H1 (cell line): ENCODE results near the gene APOL6. TPM values are rescaled to one million over a fixed set of nuclear protein-coding genes. Genes with fewer than 3 reads are reported as not detected.

ENCODE experiments used
- CTCF ChIA-PET: fragments of 300-600 bp; sonication (Branson Sonifier 250); formaldehyde crosslinking; loops from one replicate; lab custom pipeline; 2021; ENCODE audit not compliant: partially characterized antibody; lab: Charles Lee
- POLR2A ChIA-PET: fragments of 300-600 bp; sonication (Branson Sonifier 250); formaldehyde crosslinking; loops from one replicate; lab custom pipeline; 2021; ENCODE audit warnings: inconsistent platforms; ENCODE audit not compliant: partially characterized antibody; lab: Charles Lee
- DNase-seq, 2 experiments: peaks; one replicate each; pipeline versions ENCODE4 v3.0.0 to v3.0.0-alpha.2; 2010 to 2022; ENCODE audit warnings: low spot score in 2 of 2, low read depth in 1 of 2, mixed read lengths in 1 of 2
- FAIRE-seq: peaks from 2 replicates; lab custom pipeline; 2011; peaks lifted over from hg19 to GRCh38; lab: Jason Lieb, UNC
- H2AFZ ChIP-seq: 2 replicates; pipeline ENCODE4 v1.8.1; 2012; ENCODE audit warnings: low read length, inconsistent platforms
- H2AK5ac ChIP-seq: 2 replicates; pipeline ENCODE4 v1.6.1; 2013; ENCODE audit warnings: low read depth, low read length
- H2BK120ac ChIP-seq: replicated peaks from 2 replicates; pipeline ENCODE3; 2013; ENCODE audit warnings: low read depth, low read length, inconsistent platforms
- H2BK12ac ChIP-seq: 2 replicates; pipeline ENCODE4 v1.6.1; 2013; ENCODE audit warnings: low read depth, low read length
- H2BK15ac ChIP-seq: 2 replicates; pipeline ENCODE4 v1.6.1; 2013; ENCODE audit warnings: low read length
- H2BK20ac ChIP-seq: 2 replicates; pipeline ENCODE4 v1.6.1; 2013; ENCODE audit warnings: low read length
- H2BK5ac ChIP-seq: 2 replicates; pipeline ENCODE4 v1.6.1; 2013; ENCODE audit warnings: low read depth, low read length
- H3K14ac ChIP-seq: 2 replicates; pipeline ENCODE4 v1.6.1; 2013; ENCODE audit warnings: inconsistent platforms; ENCODE audit not compliant: insufficient read length
- H3K18ac ChIP-seq: 2 replicates; pipeline ENCODE4 v1.6.1; 2013; ENCODE audit warnings: low read length; ENCODE audit errors: extremely low read depth
- H3K23ac ChIP-seq: 2 replicates; pipeline ENCODE4 v1.6.1; 2013; ENCODE audit warnings: inconsistent platforms; ENCODE audit not compliant: insufficient read length
- H3K23me2 ChIP-seq: 2 replicates; pipeline ENCODE4 v1.6.1; 2013; ENCODE audit warnings: low read depth, low read length
- H3K27ac ChIP-seq: 2 replicates; pipeline ENCODE4 v1.6.1; 2011; ENCODE audit warnings: low read depth, low read length, inconsistent platforms
- H3K27me3 ChIP-seq, 4 experiments: replicated peaks in 1 of 4; 1 replicate in 1 of 4; 2 replicates in 3 of 4; pipeline versions ENCODE4 v1.6.1 to v1.8.1; 2011 to 2013; ENCODE audit warnings: low read length in 3 of 4, mild to moderate bottlenecking in 3 of 4, inconsistent platforms in 2 of 4, mixed read lengths in 2 of 4, moderate library complexity in 1 of 4; ENCODE audit not compliant: control insufficient read depth in 3 of 4, insufficient read depth in 3 of 4; ENCODE audit errors: extremely low read depth in 1 of 4
- H3K36me3 ChIP-seq, 4 experiments: 2 replicates each; pipeline versions ENCODE4 v1.6.1 to v1.8.1; 2011 to 2013; ENCODE audit warnings: mild to moderate bottlenecking in 4 of 4, low read length in 3 of 4, moderate library complexity in 2 of 4, control low read depth in 1 of 4, inconsistent platforms in 1 of 4; ENCODE audit not compliant: insufficient read depth in 4 of 4, control insufficient read depth in 2 of 4
- H3K4ac ChIP-seq: replicated peaks from 2 replicates; pipeline ENCODE3; 2013; ENCODE audit warnings: low read length, low read depth, mixed read lengths, inconsistent platforms; ENCODE audit not compliant: insufficient read length
- H3K4me1 ChIP-seq, 4 experiments: replicated peaks in 1 of 4; 1 replicate in 1 of 4; 2 replicates in 3 of 4; pipeline versions ENCODE4 v1.6.1 to v1.8.1; 2011 to 2013; ENCODE audit warnings: low read length in 3 of 4, inconsistent platforms in 2 of 4, mixed read lengths in 1 of 4; ENCODE audit not compliant: insufficient read depth in 4 of 4, control insufficient read depth in 3 of 4
- H3K4me2 ChIP-seq, 2 experiments: 2 replicates each; pipeline versions ENCODE4 v1.6.1 to v1.8.1; 2011 to 2013; ENCODE audit warnings: low read depth in 2 of 2, low read length in 2 of 2, control low read depth in 1 of 2, inconsistent platforms in 1 of 2, mild to moderate bottlenecking in 1 of 2; ENCODE audit not compliant: insufficient read depth in 1 of 2
- H3K4me3 ChIP-seq, 4 experiments: fragments of 200-600, 300-600 bp in 1 of 4; sonication (generic), shearing (Covaris generic), sonication (Bioruptor Twin) in 1 of 4; 2 replicates each; pipeline versions ENCODE4 v1.5.1 to v1.8.1; 2011 to 2016; ENCODE audit warnings: low read length in 4 of 4, low read depth in 3 of 4, control low read depth in 2 of 4, inconsistent platforms in 2 of 4, mild to moderate bottlenecking in 2 of 4, mixed read lengths in 1 of 4, moderate library complexity in 1 of 4; ENCODE audit not compliant: insufficient read depth in 2 of 4; ENCODE audit errors: extremely low read depth in 1 of 4
- H3K56ac ChIP-seq: replicated peaks from 2 replicates; pipeline ENCODE3; 2013; ENCODE audit warnings: low read depth, mild to moderate bottlenecking, mixed read lengths, low read length, inconsistent platforms; ENCODE audit not compliant: insufficient read length
- H3K79me1 ChIP-seq: 2 replicates; pipeline ENCODE4 v1.6.1; 2013; ENCODE audit warnings: low read depth, low read length, control low read depth
- H3K79me2 ChIP-seq, 2 experiments: 2 replicates each; pipeline versions ENCODE4 v1.6.1 to v1.8.1; 2012 to 2013; ENCODE audit warnings: low read length in 2 of 2, mild to moderate bottlenecking in 2 of 2, inconsistent platforms in 1 of 2; ENCODE audit not compliant: insufficient read depth in 2 of 2, control insufficient read depth in 1 of 2
- H3K9ac ChIP-seq, 4 experiments: replicated peaks in 1 of 4; 1 replicate in 1 of 4; 2 replicates in 3 of 4; pipeline versions ENCODE4 v1.6.1 to v1.8.1; 2011 to 2013; ENCODE audit warnings: low read depth in 3 of 4, low read length in 3 of 4, control low read depth in 2 of 4, mild to moderate bottlenecking in 2 of 4, moderate library complexity in 2 of 4, inconsistent platforms in 1 of 4; ENCODE audit errors: extremely low read depth in 1 of 4
- H3K9me3 ChIP-seq, 2 experiments: 2 replicates each; pipeline versions ENCODE4 v1.6.1 to v1.8.1; 2012 to 2013; ENCODE audit warnings: mild to moderate bottlenecking in 2 of 2, moderate library complexity in 2 of 2, control low read depth in 1 of 2, inconsistent platforms in 1 of 2, low read depth in 1 of 2, low read length in 1 of 2, mixed read lengths in 1 of 2; ENCODE audit not compliant: insufficient read depth in 2 of 2
- H4K20me1 ChIP-seq, 2 experiments: replicated peaks in 1 of 2; 2 replicates each; pipeline versions ENCODE3 to v1.8.1; 2011 to 2013; ENCODE audit warnings: inconsistent platforms in 2 of 2, low read length in 2 of 2, mild to moderate bottlenecking in 1 of 2; ENCODE audit not compliant: insufficient read depth in 2 of 2, control insufficient read depth in 1 of 2
- H4K5ac ChIP-seq: 2 replicates; pipeline ENCODE4 v1.6.1; 2013; ENCODE audit warnings: low read length, low read depth, mixed read lengths, inconsistent platforms; ENCODE audit not compliant: insufficient read length
- H4K8ac ChIP-seq: 2 replicates; pipeline ENCODE4 v1.8.0; 2013; ENCODE audit warnings: mild to moderate bottlenecking, moderate library complexity, low read length, inconsistent platforms; ENCODE audit not compliant: insufficient read depth; ENCODE audit errors: extremely low read depth
- H4K91ac ChIP-seq: replicated peaks from 2 replicates; pipeline ENCODE3; 2013; ENCODE audit warnings: low read length, mixed read lengths, inconsistent platforms; ENCODE audit not compliant: insufficient read length
- CTBP2 ChIP-seq: IDR thresholded peaks from 2 replicates; pipeline ENCODE4 v1.7.0; 2011; ENCODE audit warnings: borderline replicate concordance, mild to moderate bottlenecking, moderate library complexity, mixed read lengths, low read length; ENCODE audit not compliant: insufficient read depth, insufficient read length
- EP300 ChIP-seq, 2 experiments: IDR thresholded peaks; 1 replicate in 1 of 2; 2 replicates in 1 of 2; pipeline ENCODE4 v1.6.1; 2011 to 2012; ENCODE audit warnings: low read depth in 2 of 2, low read length in 2 of 2, mild to moderate bottlenecking in 2 of 2, borderline replicate concordance in 1 of 2, inconsistent platforms in 1 of 2, moderate library complexity in 1 of 2
- GTF2F1 ChIP-seq: IDR thresholded peaks from 2 replicates; pipeline ENCODE4 v1.6.1; 2012; ENCODE audit warnings: low read depth, low read length, improper control_type of control experiment, borderline replicate concordance
- HDAC6 ChIP-seq: IDR thresholded peaks from one replicate; pipeline ENCODE4 v1.7.1; 2012; ENCODE audit warnings: low read depth, mild to moderate bottlenecking, inconsistent platforms, low read length, moderate library complexity
- JUN ChIP-seq: IDR thresholded peaks from 2 replicates; pipeline ENCODE4 v1.6.1; 2011; ENCODE audit warnings: low read depth, mild to moderate bottlenecking, improper control_type of control experiment, low read length
- RFX5 ChIP-seq: IDR thresholded peaks from 2 replicates; pipeline ENCODE4 v1.6.1; 2011; ENCODE audit warnings: low read depth, low read length, improper control_type of control experiment, borderline replicate concordance
- RXRA ChIP-seq: IDR thresholded peaks from 2 replicates; pipeline ENCODE4 v1.6.1; 2011; ENCODE audit warnings: low read depth, mild to moderate bottlenecking, low read length, moderate library complexity; ENCODE audit not compliant: insufficient read depth
- SAP30 ChIP-seq: fragments of 300-600 bp; sonication (generic); IDR thresholded peaks from 2 replicates; pipeline ENCODE4 v1.7.1; 2012; ENCODE audit warnings: low read length, moderate library complexity, mild to moderate bottlenecking, inconsistent platforms; ENCODE audit not compliant: insufficient read depth, insufficient replicate concordance
- SIRT6 ChIP-seq: IDR thresholded peaks from one replicate; pipeline ENCODE4 v1.7.1; 2012; ENCODE audit warnings: low read length, inconsistent platforms
- WGBS, 2 experiments: shearing (Covaris generic) in 1 of 2; methylation state at CpG; one replicate each; pipeline versions ENCODE4 v1.1.6 to v1.1.7; 2013 to 2015; ENCODE audit warnings: low lambda C conversion rate in 2 of 2, mixed read lengths in 2 of 2, inconsistent platforms in 1 of 2, low coverage in 1 of 2, missing lambda C conversion rate in 1 of 2; ENCODE audit not compliant: insufficient replicate concordance in 2 of 2, insufficient coverage in 1 of 2, insufficient read length in 1 of 2; ENCODE audit errors: extremely low coverage in 1 of 2, missing lambda C conversion rate in 1 of 2; 5-methylcytosine and 5-hydroxymethylcytosine counted together
- polyA plus RNA-seq, 7 experiments: library from polyadenylated mRNA; depleted of rRNA in 3 of 7; stranded (reverse) in 5 of 7; unstranded in 2 of 7; fragments of >200 nt in 5 of 7; fragments of 200-250 nt in 2 of 7; gene quantifications; 1 replicate in 5 of 7; 2 replicates in 1 of 7; 4 replicates in 1 of 7; pipeline versions ENCODE4 v1.2.1 to v1.2.3, GENCODE V29; 2011 to 2013; ENCODE audit warnings: missing spikeins in 2 of 7, mixed read lengths in 2 of 7
- total RNA-seq: library from RNA; stranded (reverse); fragmentation: NEBNext Ultra II Directional; extraction: Animal tissue kit (Norgen Biotek cat#: 25700); gene quantifications from 2 replicates; pipeline ENCODE4 v1.2.1, GENCODE V29; 2021

APOL6 gene
- total and polyA plus RNA-seq, 2 of the 8 experiments (the other 6 are each of a cell fraction or from before 2014, with no cell fraction given): 0.06 to 0.13 TPM

- no peaks in the 10 kb centered on the region; a peak in 1 of 8 replicates for H3K36me3 ChIP-seq
- no peak overlapping the region for H3K23ac ChIP-seq
- FAIRE-seq: no peak
- peaks cover 0 to 3% of the 10 kb centered on the region in 2 experiments for H4K20me1 ChIP-seq
- TF ChIP-seq GTF2F1 (no peak), RXRA (no peak), HDAC6 (no peak), CTBP2 (no peak), JUN (no peak), SAP30 (no peak), EP300 (IDR thresholded peaks at IDR 0.05; ENCODE audit: borderline replicate concordance in 1 of 2, low read depth in 2 of 2, low read length in 2 of 2) (no peak), RFX5 (no peak), SIRT6 (no peak)
- H2BK20ac ChIP-seq: peak overlapping the region; percentile 88; the same call in 1 of the 2 replicates
- H4K8ac ChIP-seq: no peak overlapping the region
- H3K9me3 ChIP-seq: no peaks in the 10 kb centered on the region
- no peak overlapping the region for H3K56ac ChIP-seq
- peaks cover 0 to 11% (median 5%) of the 10 kb centered on the region in 4 experiments; a peak in 4 of 7 replicates for H3K4me1 ChIP-seq
- peak overlapping the region; percentile 80; the same call in 1 of the 2 replicates for H2BK12ac ChIP-seq
- H2BK120ac ChIP-seq: no peak overlapping the region
- H3K4me2 ChIP-seq: no peak overlapping the region
- H3K79me1 ChIP-seq: no peaks in the 10 kb centered on the region
- H3K4ac ChIP-seq: no peak overlapping the region
- H3K27ac ChIP-seq: no peak overlapping the region
- ChIA-PET POLR2A (interaction anchor here (1.4 kb wide), 1 partner anchor 10 kb away, joined by 3 read pairs; the partner anchor contains the start of gene APOL6), CTCF (interaction anchor here (0.8 to 1.6 kb wide), 5 partner anchors 16 to 278 kb away, joined by 3 to 6 read pairs (median 6); no protein-coding TSS in a partner anchor)
- 86% methylated on average over 4 of the region's 5 CpGs; no CpG with 5 or more reads in 1 of the 2 experiments for WGBS, 2 experiments
- no peak for DNase-seq
- no peak overlapping the region for H2BK15ac ChIP-seq
- no peak overlapping the region; the same call in 1 of the 2 replicates for H2AFZ ChIP-seq
- no peak overlapping the region for H2BK5ac ChIP-seq
- no peak overlapping the region for H4K5ac ChIP-seq
- H3K4me3 ChIP-seq: no peak overlapping the region
- H3K18ac ChIP-seq: no peak overlapping the region; the same call in 1 of the 2 replicates
- no peak overlapping the region for H4K91ac ChIP-seq
- H3K23me2 ChIP-seq: peaks cover 4% of the 10 kb centered on the region
- H2AK5ac ChIP-seq: no peak overlapping the region
- H3K27me3 ChIP-seq: no peaks in the 10 kb centered on the region; a peak in 1 of 7 replicates
- H3K14ac ChIP-seq: no peak overlapping the region
- H3K9ac ChIP-seq: no peak overlapping the region
- no peaks in the 10 kb centered on the region for H3K79me2 ChIP-seq
Measured at GRCh38 chr22:35638001-35638400, 10.2 kb upstream of the APOL6 start.
